Astrocyte (in vitro differentiated cells and primary cell): ENCODE results near the gene NPR1.

ENCODE experiments used
- CTCF ChIP-seq: IDR thresholded peaks from 2 replicates; pipeline ENCODE4 v1.5.1; 2011; ENCODE audit warnings: low read depth, mild to moderate bottlenecking, inconsistent platforms, low read length, moderate library complexity; ENCODE audit not compliant: insufficient read depth
- EZH2 ChIP-seq: IDR thresholded peaks from 2 replicates; pipeline ENCODE4 v1.6.1; 2012; ENCODE audit warnings: mild to moderate bottlenecking, low read length, inconsistent platforms; ENCODE audit not compliant: insufficient read depth

- TF ChIP-seq CTCF = no peak
- TF ChIP-seq EZH2 = no peak
Measured at GRCh38 chr1:153629343-153629665, 49.2 kb upstream of the NPR1 start.
